Measurements from ENCODE around the gene HOXA11.

HOXA11 gene

GRCh38 chr7:27180431-27181420 is 4.3 kb downstream of the HOXA11 start:
- no peak for DNase-seq (ENCODE audit: low read depth in 2 of 2)

- DNase-seq (ENCODE audit: low read depth in 2 of 2): peak in 1 of 2 donors; percentile 54
These were observed 5.3 kb downstream of the HOXA11 start for GRCh38 chr7:27179503-27180430.

GRCh38 chr7:27179030-27179429 is 6.0 kb downstream of the HOXA11 start:
- no peak for DNase-seq (ENCODE audit: low read depth in 2 of 2)

GRCh38 chr7:27178366-27178765 is 6.7 kb downstream of the HOXA11 start:
- no peak for DNase-seq (ENCODE audit: low read depth in 2 of 2)

- DNase-seq (ENCODE audit: low read depth in 2 of 2): no peak
These were observed 7.2 kb downstream of the HOXA11 start for GRCh38 chr7:27177795-27178320.

- no peak for DNase-seq (ENCODE audit: low read depth in 2 of 2)
These were observed 7.9 kb downstream of the HOXA11 start for GRCh38 chr7:27176962-27177794.

- DNase-seq (ENCODE audit: low read depth in 2 of 2): no peak
These were observed 8.5 kb downstream of the HOXA11 start for GRCh38 chr7:27176524-27176845.

GRCh38 chr7:27175626-27176523 is 9.2 kb downstream of the HOXA11 start:
- DNase-seq (ENCODE audit: low read depth in 2 of 2): no peak

GRCh38 chr7:27174874-27175625 is 10.0 kb downstream of the HOXA11 start:
- no peak for DNase-seq (ENCODE audit: low read depth in 2 of 2)

- DNase-seq (ENCODE audit: low read depth in 2 of 2): no peak
These were observed 10.8 kb downstream of the HOXA11 start, which contains the start of gene HOXA10 for GRCh38 chr7:27173956-27174873. HOXA10 (minus strand) TSS chr7:27174320; CDS start chr7:27174306, 14 bp downstream.

- DNase-seq (ENCODE audit: low read depth in 2 of 2): no peak
These were observed 11.5 kb downstream of the HOXA11 start for GRCh38 chr7:27173511-27173955.

- no peak for DNase-seq (ENCODE audit: low read depth in 2 of 2)
These were observed 12.1 kb downstream of the HOXA11 start for GRCh38 chr7:27172823-27173510.

- no peak for DNase-seq (ENCODE audit: low read depth in 2 of 2)
These were observed 12.7 kb downstream of the HOXA11 start for GRCh38 chr7:27172315-27172774.

GRCh38 chr7:27171637-27172314 is 13.3 kb downstream of the HOXA11 start:
- no peak for DNase-seq (ENCODE audit: low read depth in 2 of 2)

- no peak for DNase-seq (ENCODE audit: low read depth in 2 of 2)
These were observed 13.8 kb downstream of the HOXA11 start for GRCh38 chr7:27171325-27171636.

GRCh38 chr7:27170426-27171324 is 14.4 kb downstream of the HOXA11 start:
- no peak for DNase-seq (ENCODE audit: low read depth in 2 of 2)
